Fibroblast of lung (primary cell): Measurements from ENCODE around the gene ACTN1. TPM values are rescaled to one million over a fixed set of nuclear protein-coding genes. Genes with fewer than 3 reads are reported as not detected.

Experiments used
- DNase-seq, 2 donors: peaks; one replicate each; pipeline versions ENCODE4 v3.0.0 to v3.0.0-alpha.2; 2010; ENCODE audit warnings: low read depth in 2 of 2
- H2AFZ ChIP-seq: 2 replicates; pipeline ENCODE4 v1.5.1; 2012; ENCODE audit warnings: low read length, control low read depth, inconsistent platforms
- H3K27ac ChIP-seq: 2 replicates; pipeline ENCODE4 v1.5.1; 2011; ENCODE audit warnings: low read length, control low read depth; ENCODE audit not compliant: insufficient read depth
- H3K27me3 ChIP-seq: 2 replicates; pipeline ENCODE4 v1.5.1; 2011; ENCODE audit warnings: mild to moderate bottlenecking, low read length; ENCODE audit not compliant: control insufficient read depth, insufficient read depth
- H3K36me3 ChIP-seq: 2 replicates; pipeline ENCODE4 v1.5.1; 2011; ENCODE audit warnings: low read length; ENCODE audit not compliant: control insufficient read depth, insufficient read depth
- H3K4me1 ChIP-seq: 2 replicates; pipeline ENCODE4 v1.5.1; 2011; ENCODE audit warnings: low read length; ENCODE audit not compliant: control insufficient read depth, insufficient read depth; ENCODE audit errors: extremely low read depth
- H3K4me2 ChIP-seq: 2 replicates; pipeline ENCODE4 v1.5.1; 2011; ENCODE audit warnings: low read length, control low read depth; ENCODE audit not compliant: insufficient read depth; ENCODE audit errors: extremely low read depth
- H3K4me3 ChIP-seq, 4 experiments: fragments of 200-600 bp in 1 of 4; sonication (generic) in 1 of 4; replicated peaks in 1 of 4; 2 replicates each; pipeline ENCODE4 v1.5.1; 2011 to 2016; ENCODE audit warnings: low read length in 4 of 4, low read depth in 3 of 4, mild to moderate bottlenecking in 3 of 4, control low read depth in 2 of 4, inconsistent platforms in 1 of 4, mixed read lengths in 1 of 4; ENCODE audit not compliant: insufficient read depth in 1 of 4; ENCODE audit errors: control extremely low read depth in 1 of 4
- H3K79me2 ChIP-seq: 2 replicates; pipeline ENCODE4 v1.5.1; 2012; ENCODE audit warnings: mild to moderate bottlenecking, low read length, inconsistent platforms; ENCODE audit not compliant: control insufficient read depth, insufficient read depth
- H3K9ac ChIP-seq: 2 replicates; pipeline ENCODE4 v1.5.1; 2011; ENCODE audit warnings: mild to moderate bottlenecking, low read length, control low read depth; ENCODE audit not compliant: insufficient read depth
- H3K9me3 ChIP-seq: 2 replicates; pipeline ENCODE4 v1.5.1; 2012; ENCODE audit warnings: low read depth, low read length; ENCODE audit not compliant: control insufficient read depth, insufficient read depth
- H4K20me1 ChIP-seq: 2 replicates; pipeline ENCODE4 v1.5.1; 2011; ENCODE audit warnings: low read length; ENCODE audit not compliant: control insufficient read depth, insufficient read depth; ENCODE audit errors: extremely low read depth
- EZH2 ChIP-seq: IDR thresholded peaks from 2 replicates; pipeline ENCODE4 v1.5.1; 2012; ENCODE audit warnings: low read length, control low read depth, mild to moderate bottlenecking; ENCODE audit errors: missing control alignments
- polyA plus RNA-seq, 2 donors: library from polyadenylated mRNA; depleted of rRNA in 1 of 2; stranded (reverse) in 1 of 2; unstranded in 1 of 2; fragments of >200 nt; gene quantifications; 2 replicates each; pipeline ENCODE4 v1.2.1, GENCODE V29; 2011 to 2012; ENCODE audit warnings: missing spikeins in 1 of 2
- total RNA-seq: library from RNA; depleted of rRNA; stranded (reverse); fragments of >200 nt; gene quantifications from 2 replicates; pipeline ENCODE4 v1.2.1, GENCODE V29; 2014
- TF ChIP-seq, protein P1 (sequence below), 2 donors: IDR thresholded peaks in 1 of 2; conservative IDR thresholded peaks in 1 of 2; 1 replicate in 1 of 2; 2 replicates in 1 of 2; pipeline ENCODE4 v1.5.1; 2011 to 2012; ENCODE audit warnings: low read length in 2 of 2, control low read depth in 1 of 2, inconsistent platforms in 1 of 2, low read depth in 1 of 2, mild to moderate bottlenecking in 1 of 2

Gene ACTN1
- total and polyA plus RNA-seq, 2 donors (not counting 1 experiment from before 2014, with no cell fraction given), result 254 to 729 TPM

DNA sequence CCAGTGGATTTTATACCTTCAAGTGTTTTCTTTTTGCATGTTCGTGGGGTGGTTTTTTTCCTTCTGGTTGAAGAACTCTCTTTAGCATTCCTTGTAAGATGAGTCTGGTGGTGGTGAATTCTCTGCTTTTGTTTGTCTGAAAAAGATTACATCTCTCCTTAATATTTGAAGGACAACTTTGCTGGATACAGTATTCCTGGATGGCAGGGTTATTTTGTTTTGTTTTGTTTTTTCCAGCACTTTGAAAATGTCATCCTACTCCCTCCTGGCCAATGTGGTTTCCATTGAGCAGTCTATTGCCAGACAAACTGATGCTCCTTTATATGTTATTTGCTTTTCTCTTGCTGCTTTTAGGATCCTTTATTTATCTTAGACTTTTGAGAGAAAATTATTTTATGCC is 143.0 kb downstream of the ACTN1 start:
- no peaks in the 10 kb centered on the region for H3K9me3 ChIP-seq
- H3K27ac ChIP-seq, result no peak overlapping the region
- no peak overlapping the region for H3K4me3 ChIP-seq
- no peaks in the 10 kb centered on the region for H3K79me2 ChIP-seq
- H3K4me1 ChIP-seq, result peaks cover 3% of the 10 kb centered on the region
- H2AFZ ChIP-seq, result no peak overlapping the region
- no peaks in the 10 kb centered on the region for H4K20me1 ChIP-seq
- H3K27me3 ChIP-seq, result no peaks in the 10 kb centered on the region
- no peak overlapping the region for H3K4me2 ChIP-seq
- H3K9ac ChIP-seq, result no peak overlapping the region
- TF ChIP-seq, protein P1, sequence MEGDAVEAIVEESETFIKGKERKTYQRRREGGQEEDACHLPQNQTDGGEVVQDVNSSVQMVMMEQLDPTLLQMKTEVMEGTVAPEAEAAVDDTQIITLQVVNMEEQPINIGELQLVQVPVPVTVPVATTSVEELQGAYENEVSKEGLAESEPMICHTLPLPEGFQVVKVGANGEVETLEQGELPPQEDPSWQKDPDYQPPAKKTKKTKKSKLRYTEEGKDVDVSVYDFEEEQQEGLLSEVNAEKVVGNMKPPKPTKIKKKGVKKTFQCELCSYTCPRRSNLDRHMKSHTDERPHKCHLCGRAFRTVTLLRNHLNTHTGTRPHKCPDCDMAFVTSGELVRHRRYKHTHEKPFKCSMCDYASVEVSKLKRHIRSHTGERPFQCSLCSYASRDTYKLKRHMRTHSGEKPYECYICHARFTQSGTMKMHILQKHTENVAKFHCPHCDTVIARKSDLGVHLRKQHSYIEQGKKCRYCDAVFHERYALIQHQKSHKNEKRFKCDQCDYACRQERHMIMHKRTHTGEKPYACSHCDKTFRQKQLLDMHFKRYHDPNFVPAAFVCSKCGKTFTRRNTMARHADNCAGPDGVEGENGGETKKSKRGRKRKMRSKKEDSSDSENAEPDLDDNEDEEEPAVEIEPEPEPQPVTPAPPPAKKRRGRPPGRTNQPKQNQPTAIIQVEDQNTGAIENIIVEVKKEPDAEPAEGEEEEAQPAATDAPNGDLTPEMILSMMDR (conservative IDR thresholded peaks at IDR 0.05 in 1 of 2, IDR thresholded peaks at IDR 0.05 in 1 of 2; ENCODE audit: low read depth in 1 of 2, low read length in 2 of 2), result no peak
- no peak for TF ChIP-seq EZH2
- no peak for DNase-seq
- no peaks in the 10 kb centered on the region for H3K36me3 ChIP-seq

DNA sequence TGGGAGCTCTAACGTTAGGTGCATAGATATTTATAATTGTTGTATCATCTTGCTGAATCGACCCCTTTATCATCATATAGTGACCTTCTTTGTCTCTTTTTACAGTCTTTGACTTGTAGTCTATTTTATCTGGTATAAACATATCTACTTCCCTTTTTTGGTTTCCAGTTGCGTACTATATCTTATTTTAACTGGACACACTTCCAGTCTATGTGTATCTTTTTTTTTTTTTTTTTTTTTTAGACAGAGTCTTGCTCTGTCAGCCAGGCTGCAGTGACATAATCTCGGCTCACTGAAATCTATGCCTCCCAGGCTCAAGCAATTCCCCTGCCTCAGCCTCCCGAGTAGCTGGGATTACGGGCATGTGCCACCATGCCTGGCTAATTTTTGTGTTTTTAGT is 144.3 kb downstream of the ACTN1 start:
- Histone ChIP-seq H3K79me2 (no peaks in the 10 kb centered on the region), H3K27ac (no peak overlapping the region), H3K4me3 (no peak overlapping the region), H3K4me1 (no peaks in the 10 kb centered on the region), H3K27me3 (no peaks in the 10 kb centered on the region), H3K4me2 (no peak overlapping the region), H3K36me3 (no peaks in the 10 kb centered on the region), H3K9ac (no peak overlapping the region), H4K20me1 (no peaks in the 10 kb centered on the region), H3K9me3 (no peaks in the 10 kb centered on the region), H2AFZ (no peak overlapping the region)
- DNase-seq, result no peak
- TF ChIP-seq, protein P1 (conservative IDR thresholded peaks at IDR 0.05 in 1 of 2, IDR thresholded peaks at IDR 0.05 in 1 of 2; ENCODE audit: low read depth in 1 of 2, low read length in 2 of 2), result no peak

DNA sequence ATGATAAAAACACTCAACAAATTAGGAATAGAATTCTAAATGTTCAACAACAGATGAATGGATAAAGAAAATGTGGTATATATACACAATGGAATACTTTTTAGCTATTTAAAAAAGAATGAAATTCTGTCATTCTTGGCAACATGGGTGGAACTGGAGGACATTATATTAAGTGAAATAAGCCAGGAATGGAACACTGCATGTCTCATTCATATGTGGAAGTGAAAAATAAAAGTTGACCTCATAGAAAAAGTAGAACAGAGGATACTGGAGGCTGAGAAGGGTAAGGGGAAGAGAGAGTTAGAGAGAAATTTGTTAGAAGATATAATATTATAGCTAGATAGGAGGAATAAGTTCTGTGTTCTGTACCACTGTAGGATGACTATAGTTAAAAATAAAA is 150.4 kb downstream of the ACTN1 start:
- Histone ChIP-seq H3K27me3 (no peaks in the 10 kb centered on the region), H3K4me1 (peaks cover 3% of the 10 kb centered on the region), H3K9ac (no peak overlapping the region), H3K4me2 (no peak overlapping the region), H3K9me3 (no peaks in the 10 kb centered on the region), H3K36me3 (no peaks in the 10 kb centered on the region), H4K20me1 (no peaks in the 10 kb centered on the region), H3K4me3 (no peak overlapping the region), H3K79me2 (no peaks in the 10 kb centered on the region), H2AFZ (no peak overlapping the region), H3K27ac (no peak overlapping the region)
- TF ChIP-seq, protein P1 (conservative IDR thresholded peaks at IDR 0.05 in 1 of 2, IDR thresholded peaks at IDR 0.05 in 1 of 2; ENCODE audit: low read depth in 1 of 2, low read length in 2 of 2), result no peak
- no peak for DNase-seq
